ENCODE data around the gene FBXL4.

Gene FBXL4

GRCh38 chr6:98947411-98948292 lies at the start of gene FBXL4:
Gene FBXL4 (minus strand): TSS chr6:98947946. CDS start chr6:98926988, 20,958 bp downstream.
- DNase-seq, result peak; percentile 66

- no peak for DNase-seq
These were observed 47.4 kb upstream of the FBXL4 start for GRCh38 chr6:98995116-98995515.

GRCh38 chr6:98992535-98992934 lies 44.8 kb upstream of the FBXL4 start:
- DNase-seq, result no peak

- DNase-seq, result no peak
These were observed 38.4 kb upstream of the FBXL4 start for GRCh38 chr6:98986071-98986615.

GRCh38 chr6:98985391-98985790 lies 37.6 kb upstream of the FBXL4 start:
- no peak for DNase-seq

- no peak for DNase-seq
These were observed 36.4 kb upstream of the FBXL4 start for GRCh38 chr6:98984121-98984520.

GRCh38 chr6:98981473-98981872 lies 33.7 kb upstream of the FBXL4 start:
- DNase-seq, result no peak

GRCh38 chr6:98980819-98981218 lies 33.1 kb upstream of the FBXL4 start:
- DNase-seq, result no peak

- no peak for DNase-seq
These were observed 30.0 kb upstream of the FBXL4 start for GRCh38 chr6:98977671-98978292.

- DNase-seq, result no peak
These were observed 29.1 kb upstream of the FBXL4 start for GRCh38 chr6:98976674-98977385.

GRCh38 chr6:98975421-98975820 lies 27.7 kb upstream of the FBXL4 start:
- no peak for DNase-seq

GRCh38 chr6:98974309-98974708 lies 26.6 kb upstream of the FBXL4 start:
- no peak for DNase-seq

- DNase-seq, result no peak
These were observed 25.8 kb upstream of the FBXL4 start for GRCh38 chr6:98973571-98973970.

- no peak for DNase-seq
These were observed 23.6 kb upstream of the FBXL4 start for GRCh38 chr6:98971303-98971702.

- DNase-seq, result no peak
These were observed 22.7 kb upstream of the FBXL4 start for GRCh38 chr6:98970469-98970868.

GRCh38 chr6:98967616-98968015 lies 19.9 kb upstream of the FBXL4 start:
- no peak for DNase-seq

GRCh38 chr6:98959631-98960030 lies 11.9 kb upstream of the FBXL4 start:
- no peak for DNase-seq

GRCh38 chr6:98958776-98959175 lies 11.0 kb upstream of the FBXL4 start:
- no peak for DNase-seq

- peak; percentile 12 for DNase-seq
These were observed 9.7 kb upstream of the FBXL4 start for GRCh38 chr6:98957450-98957849.

GRCh38 chr6:98949589-98949988 lies 1.8 kb upstream of the FBXL4 start:
- DNase-seq, result no peak

- no peak for DNase-seq
These were observed 801 bp downstream of the FBXL4 start for GRCh38 chr6:98946879-98947410.

GRCh38 chr6:98946266-98946878 lies 1.4 kb downstream of the FBXL4 start:
- no peak for DNase-seq

Measured in amniotic stem cell (primary cell).